Uterus (tissue), 4 donors: ENCODE data around the gene PPP4R1. TPM values are rescaled to one million over a fixed set of nuclear protein-coding genes. Genes with fewer than 3 reads are reported as not detected.
A peak's percentile ranks its signal among the peaks of the same experiment; 100 is the strongest.

Experiments
- DNase-seq, 2 donors: peaks; one replicate each; pipeline ENCODE4 v3.0.0-alpha.2; 2019 to 2020
- H3K27ac ChIP-seq, 2 donors: fragments of 200-600 bp; sonication (generic); 1 replicate in 1 of 2; 2 replicates in 1 of 2; pipeline ENCODE4 v1.5.1; 2016 to 2018
- H3K27me3 ChIP-seq, 2 donors: fragments of 200-600 bp; sonication (generic); one replicate each; pipeline ENCODE4 v1.5.1; 2018 to 2019; ENCODE audit warnings: control low read depth in 1 of 2
- H3K36me3 ChIP-seq, 2 donors: fragments of 200-600 bp; sonication (generic); one replicate each; pipeline ENCODE4 v1.5.1; 2019; ENCODE audit warnings: control low read depth in 1 of 2
- H3K4me1 ChIP-seq, 2 donors: fragments of 200-600 bp; sonication (generic); one replicate each; pipeline ENCODE4 v1.5.1; 2018 to 2019; ENCODE audit warnings: control low read depth in 1 of 2
- H3K4me3 ChIP-seq, 2 donors: fragments of 200-600 bp; sonication (generic); 1 replicate in 1 of 2; 2 replicates in 1 of 2; pipeline ENCODE4 v1.5.1; 2018 to 2019; ENCODE audit warnings: mild to moderate bottlenecking in 1 of 2
- H3K9me3 ChIP-seq, 2 donors: fragments of 200-600 bp; sonication (generic); one replicate each; pipeline ENCODE4 v1.5.1; 2019; ENCODE audit warnings: control low read depth in 1 of 2
- CTCF ChIP-seq, 4 experiments: fragments of 200-600 bp in 2 of 4; fragments of 450-650 bp in 2 of 4; sonication (generic) in 2 of 4; IDR thresholded peaks; one replicate each; pipeline ENCODE4 v1.5.1; 2016 to 2019; ENCODE audit warnings: antibody characterized with exemption in 4 of 4, mild to moderate bottlenecking in 2 of 4, moderate library complexity in 1 of 4
- POLR2A ChIP-seq, 2 donors: fragments of 450-650 bp; IDR thresholded peaks; one replicate each; pipeline ENCODE4 v1.6.1; 2016; ENCODE audit warnings: antibody characterized with exemption in 2 of 2, mild to moderate bottlenecking in 1 of 2, moderate library complexity in 1 of 2
- intact Hi-C: fragments of 100-400 bp; cut with DNase I; formaldehyde crosslinking; loops from one replicate; pipeline ENCODE4 v1.15.1; 2023; ENCODE audit warnings: low total_unique reads
- total RNA-seq, 4 donors: library from RNA; depleted of rRNA in 3 of 4; stranded (reverse); fragments of >200 nt in 3 of 4; gene quantifications; one replicate each; pipeline versions ENCODE4 v1.1.0 to v1.2.4, GENCODE V29; 2014 to 2023
- donor health status: DM: yes; HTN: yes; CAD: no.

PPP4R1 gene
- total RNA-seq: 100 to 1,000 TPM; 103 to 720 (median 185) TPM

GRCh38 chr18:9614401-9615279 is at the start of gene PPP4R1:
TSS of gene PPP4R1 (minus strand) at chr18:9614559. CDS start at chr18:9614484, 75 bp downstream.
- DNase-seq: peak; percentile 74 to 78
- no peak for TF ChIP-seq CTCF (IDR thresholded peaks at IDR 0.05)
- TF ChIP-seq POLR2A (IDR thresholded peaks at IDR 0.05): peak in 1 of 2 donors; percentile 43
- Histone ChIP-seq H3K36me3 (no peaks in the 10 kb centered on the region), H3K9me3 (no peaks in the 10 kb centered on the region), H3K27ac (peak within 1 kb of the TSS; percentile 92 to 99), H3K4me3 (peak within 1 kb of the TSS; percentile 53 to 94), H3K27me3 (no peaks in the 10 kb centered on the region), H3K4me1 (peaks cover 0 to 8% of the 10 kb centered on the region in 2 donors)
- intact Hi-C loops: no loop called here

GRCh38 chr18:9663377-9663776 is 49.0 kb upstream of the PPP4R1 start:
- H3K9me3 ChIP-seq: no peaks in the 10 kb centered on the region
- no peaks in the 10 kb centered on the region for H3K4me1 ChIP-seq
- H3K4me3 ChIP-seq: no peak overlapping the region
- H3K27ac ChIP-seq: no peak overlapping the region
- H3K27me3 ChIP-seq: no peaks in the 10 kb centered on the region
- H3K36me3 ChIP-seq: no peaks in the 10 kb centered on the region
- intact Hi-C loops: no loop called here
- no peak for TF ChIP-seq POLR2A (IDR thresholded peaks at IDR 0.05)
- no peak for DNase-seq

GRCh38 chr18:9661564-9661963 is 47.2 kb upstream of the PPP4R1 start:
- intact Hi-C loops: no loop called here
- no peak overlapping the region for H3K4me3 ChIP-seq
- no peaks in the 10 kb centered on the region for H3K27me3 ChIP-seq
- no peaks in the 10 kb centered on the region for H3K4me1 ChIP-seq
- no peak for DNase-seq
- TF ChIP-seq POLR2A (IDR thresholded peaks at IDR 0.05) (no peak), CTCF (IDR thresholded peaks at IDR 0.05) (no peak)
- no peaks in the 10 kb centered on the region for H3K36me3 ChIP-seq
- H3K27ac ChIP-seq: no peak overlapping the region
- no peaks in the 10 kb centered on the region for H3K9me3 ChIP-seq

- no peak overlapping the region for H3K4me3 ChIP-seq
- H3K9me3 ChIP-seq: no peaks in the 10 kb centered on the region
- H3K36me3 ChIP-seq: no peaks in the 10 kb centered on the region
- H3K27ac ChIP-seq: no peak overlapping the region
- no peaks in the 10 kb centered on the region for H3K27me3 ChIP-seq
- intact Hi-C loops: no loop called here
- no peaks in the 10 kb centered on the region for H3K4me1 ChIP-seq
- TF ChIP-seq POLR2A (IDR thresholded peaks at IDR 0.05): no peak
- no peak for TF ChIP-seq CTCF (IDR thresholded peaks at IDR 0.05)
- DNase-seq: no peak
These were observed 45.4 kb upstream of the PPP4R1 start for GRCh38 chr18:9659499-9660375.

- no peak for DNase-seq
- H3K4me3 ChIP-seq: no peak overlapping the region
- intact Hi-C loops: no loop called here
- no peaks in the 10 kb centered on the region for H3K9me3 ChIP-seq
- no peak for TF ChIP-seq POLR2A (IDR thresholded peaks at IDR 0.05)
- no peaks in the 10 kb centered on the region for H3K27me3 ChIP-seq
- H3K4me1 ChIP-seq: no peaks in the 10 kb centered on the region
- no peak overlapping the region for H3K27ac ChIP-seq
- H3K36me3 ChIP-seq: no peaks in the 10 kb centered on the region
These were observed 43.8 kb upstream of the PPP4R1 start for GRCh38 chr18:9658087-9658641.
